SH-SY5Y (cell line): ENCODE measurements around the gene ZNRF1.

ENCODE experiments used
- GATA2 ChIP-seq: IDR thresholded peaks from 2 replicates; pipeline ENCODE4 v1.6.1; 2011; ENCODE audit warnings: mild to moderate bottlenecking, low read depth, low read length
- GATA3 ChIP-seq: IDR thresholded peaks from 2 replicates; pipeline ENCODE4 v1.6.1; 2011; ENCODE audit warnings: low read depth, mild to moderate bottlenecking, low read length, moderate library complexity

GRCh38 chr16:75139498-75139897 is 140.7 kb downstream of the ZNRF1 start:
- no peak for TF ChIP-seq GATA2
- no peak for TF ChIP-seq GATA3
